GM23248 (cell line): Measurements from ENCODE around the gene HMGCR. TPM values are rescaled to one million over a fixed set of nuclear protein-coding genes. Genes with fewer than 3 reads are reported as not detected.

Experiments
- DNase-seq: peaks from one replicate; pipeline ENCODE4 v3.0.0-alpha.2; 2015
- H2AFZ ChIP-seq: fragments of 200-600 bp; sonication (generic); 2 replicates; pipeline ENCODE4 v1.6.1; 2016; ENCODE audit warnings: antibody characterized with exemption
- H3F3A ChIP-seq: fragments of 200-600 bp; sonication (generic); 2 replicates; pipeline ENCODE4 v1.6.1; 2016; ENCODE audit warnings: mild to moderate bottlenecking, antibody characterized with exemption, mixed run types; ENCODE audit not compliant: insufficient read depth
- H3K27ac ChIP-seq: fragments of 200-600 bp; sonication (generic); 2 replicates; pipeline ENCODE4 v1.5.1; 2016; ENCODE audit warnings: mild to moderate bottlenecking
- H3K27me3 ChIP-seq: fragments of 200-600 bp; sonication (generic); replicated peaks from 2 replicates; pipeline ENCODE4 v1.6.1; 2016; ENCODE audit warnings: mild to moderate bottlenecking; ENCODE audit not compliant: insufficient read depth
- H3K36me3 ChIP-seq: fragments of 200-600 bp; sonication (generic); 2 replicates; pipeline ENCODE4 v1.6.1; 2016; ENCODE audit warnings: low read depth, mild to moderate bottlenecking
- H3K4me1 ChIP-seq: fragments of 200-600 bp; sonication (generic); 2 replicates; pipeline ENCODE4 v1.6.1; 2016; ENCODE audit warnings: mild to moderate bottlenecking; ENCODE audit not compliant: insufficient read depth
- H3K4me2 ChIP-seq: fragments of 200-600 bp; sonication (generic); one replicate; pipeline ENCODE4 v1.6.1; 2016; ENCODE audit warnings: mild to moderate bottlenecking; ENCODE audit not compliant: unreplicated experiment
- H3K4me3 ChIP-seq: fragments of 200-600 bp; sonication (generic); 2 replicates; pipeline ENCODE4 v1.5.1; 2016; ENCODE audit warnings: mild to moderate bottlenecking
- H3K79me2 ChIP-seq: fragments of 200-600 bp; sonication (generic); 2 replicates; pipeline ENCODE4 v1.6.1; 2016; ENCODE audit warnings: mild to moderate bottlenecking; ENCODE audit not compliant: insufficient read depth
- H3K9ac ChIP-seq: fragments of 200-600 bp; sonication (generic); 2 replicates; pipeline ENCODE4 v1.6.1; 2016; ENCODE audit warnings: mild to moderate bottlenecking
- H3K9me2 ChIP-seq: fragments of 200-600 bp; sonication (generic); 2 replicates; pipeline ENCODE4 v1.6.1; 2016; ENCODE audit warnings: mixed run types, mild to moderate bottlenecking, moderate library complexity; ENCODE audit not compliant: insufficient read depth
- H3K9me3 ChIP-seq: fragments of 200-600 bp; sonication (generic); one replicate; pipeline ENCODE4 v1.6.1; 2017; ENCODE audit warnings: low read depth
- H4K20me1 ChIP-seq: fragments of 200-600 bp; sonication (generic); 2 replicates; pipeline ENCODE4 v1.6.0; 2016; ENCODE audit not compliant: insufficient read depth
- EZH2 ChIP-seq: fragments of 200-600 bp; sonication (generic); IDR thresholded peaks from 2 replicates; pipeline ENCODE4 v1.6.1; 2018; ENCODE audit warnings: antibody characterized with exemption, mild to moderate bottlenecking; ENCODE audit not compliant: insufficient read depth, poor library complexity, severe bottlenecking
- EZH2phosphoT487 ChIP-seq: fragments of 200-600 bp; sonication (generic); IDR thresholded peaks from 2 replicates; pipeline ENCODE4 v1.6.1; 2018; ENCODE audit warnings: antibody characterized with exemption, moderate library complexity, mild to moderate bottlenecking, low read depth; ENCODE audit not compliant: insufficient read depth
- WGBS, 2 experiments: methylation state at CpG; one replicate each; pipeline ENCODE4 v1.1.6; 2015 to 2017; ENCODE audit warnings: low lambda C conversion rate in 2 of 2, low coverage in 1 of 2; ENCODE audit errors: missing lambda C conversion rate in 2 of 2; 5-methylcytosine and 5-hydroxymethylcytosine counted together
- in situ Hi-C: fragments of 300-500 bp; cut with MboI; formaldehyde crosslinking; loops from 2 replicates; pipeline ENCODE4 v1.15.0; 2020
- polyA plus RNA-seq: library from polyadenylated mRNA; unstranded; fragments of >200 nt; fragmentation: Nextera tagmentation; extraction: Ambion mirVana; gene quantifications from 2 replicates; pipeline ENCODE4 v1.2.1, GENCODE V29; 2016
- total RNA-seq: library from RNA; depleted of rRNA; stranded (reverse); fragments of >200 nt; shearing (Covaris generic); gene quantifications from 2 replicates; pipeline ENCODE4 v1.2.3, GENCODE V29; 2014; rRNA removed

HMGCR gene
- total and polyA plus RNA-seq, 2 experiments from 2014 or later = 14.4 to 34.0 TPM

- no peak overlapping the region for H2AFZ ChIP-seq
- H3K27me3 ChIP-seq = no peaks in the 10 kb centered on the region
- no peaks in the 10 kb centered on the region for H3K9me3 ChIP-seq
- no peaks in the 10 kb centered on the region for H3K9me2 ChIP-seq
- in situ Hi-C loops = no loop called here
- no peak overlapping the region for H3K9ac ChIP-seq
- H3K4me2 ChIP-seq = no peak overlapping the region
- no peaks in the 10 kb centered on the region for H3K79me2 ChIP-seq
- TF ChIP-seq EZH2phosphoT487 (no peak), EZH2 (no peak)
- H3F3A ChIP-seq = no peaks in the 10 kb centered on the region
- WGBS, 2 experiments = 42 to 64% methylated on average over 1 of the region's 1 CpG
- H3K27ac ChIP-seq = no peak overlapping the region
- H3K4me3 ChIP-seq = no peak overlapping the region
- H4K20me1 ChIP-seq = no peaks in the 10 kb centered on the region
- no peaks in the 10 kb centered on the region for H3K4me1 ChIP-seq
- H3K36me3 ChIP-seq = peaks cover 42% of the 10 kb centered on the region
- DNase-seq = no peak
These were observed 47.2 kb downstream of the HMGCR start for GRCh38 chr5:75384218-75384617.

GRCh38 chr5:75387806-75388205 is 50.8 kb downstream of the HMGCR start:
- no peak overlapping the region for H2AFZ ChIP-seq
- no peaks in the 10 kb centered on the region for H3K9me2 ChIP-seq
- H4K20me1 ChIP-seq = no peaks in the 10 kb centered on the region
- no peak overlapping the region for H3K27ac ChIP-seq
- DNase-seq = no peak
- no peaks in the 10 kb centered on the region for H3K4me1 ChIP-seq
- TF ChIP-seq EZH2 (no peak), EZH2phosphoT487 (no peak)
- WGBS, 2 experiments = 96 to 97% methylated on average over 6 of the region's 6 CpGs
- no peaks in the 10 kb centered on the region for H3F3A ChIP-seq
- no peaks in the 10 kb centered on the region for H3K27me3 ChIP-seq
- in situ Hi-C loops = no loop called here
- no peaks in the 10 kb centered on the region for H3K9me3 ChIP-seq
- H3K79me2 ChIP-seq = no peaks in the 10 kb centered on the region
- H3K4me3 ChIP-seq = no peak overlapping the region
- H3K4me2 ChIP-seq = no peak overlapping the region
- H3K36me3 ChIP-seq = peaks cover 17% of the 10 kb centered on the region
- H3K9ac ChIP-seq = no peak overlapping the region

- Histone ChIP-seq H3K4me1 (no peaks in the 10 kb centered on the region), H4K20me1 (no peaks in the 10 kb centered on the region), H3F3A (no peaks in the 10 kb centered on the region), H2AFZ (no peak overlapping the region), H3K4me2 (no peak overlapping the region), H3K9me2 (no peaks in the 10 kb centered on the region), H3K79me2 (no peaks in the 10 kb centered on the region), H3K27ac (no peak overlapping the region), H3K36me3 (peaks cover 5% of the 10 kb centered on the region), H3K9me3 (no peaks in the 10 kb centered on the region), H3K27me3 (no peaks in the 10 kb centered on the region), H3K4me3 (no peak overlapping the region), H3K9ac (no peak overlapping the region)
- DNase-seq = no peak
- no peak for TF ChIP-seq EZH2
- TF ChIP-seq EZH2phosphoT487 = no peak
- in situ Hi-C loops = no loop called here
- 97 to 100% methylated on average over 2 of the region's 2 CpGs for WGBS, 2 experiments
These were observed 52.4 kb downstream of the HMGCR start for GRCh38 chr5:75389430-75389829.

GRCh38 chr5:75395277-75395676 is 58.3 kb downstream of the HMGCR start:
- no peaks in the 10 kb centered on the region for H3K4me1 ChIP-seq
- H3K9me3 ChIP-seq = no peaks in the 10 kb centered on the region
- no peak for TF ChIP-seq EZH2phosphoT487
- TF ChIP-seq EZH2 = no peak
- no peaks in the 10 kb centered on the region for H3F3A ChIP-seq
- no peak overlapping the region for H2AFZ ChIP-seq
- in situ Hi-C loops = no loop called here
- no peaks in the 10 kb centered on the region for H4K20me1 ChIP-seq
- H3K27ac ChIP-seq = no peak overlapping the region
- H3K4me2 ChIP-seq = no peak overlapping the region
- H3K9me2 ChIP-seq = no peaks in the 10 kb centered on the region
- H3K4me3 ChIP-seq = no peak overlapping the region
- DNase-seq = no peak
- no peaks in the 10 kb centered on the region for H3K79me2 ChIP-seq
- H3K9ac ChIP-seq = no peak overlapping the region
- WGBS, 2 experiments = 96 to 100% methylated on average over 3 of the region's 3 CpGs
- H3K27me3 ChIP-seq = no peaks in the 10 kb centered on the region
- 0 out of 2 replicates have a peak, but pooled peaks cover 8% of the 10 kb centered on the region for H3K36me3 ChIP-seq

- no peaks in the 10 kb centered on the region for H3K27me3 ChIP-seq
- peaks cover 12% of the 10 kb centered on the region for H3K36me3 ChIP-seq
- TF ChIP-seq EZH2phosphoT487 (no peak), EZH2 (no peak)
- H3K79me2 ChIP-seq = no peaks in the 10 kb centered on the region
- DNase-seq = no peak
- H4K20me1 ChIP-seq = no peaks in the 10 kb centered on the region
- H3K4me2 ChIP-seq = no peak overlapping the region
- no peaks in the 10 kb centered on the region for H3K9me2 ChIP-seq
- no peak overlapping the region for H3K9ac ChIP-seq
- no peaks in the 10 kb centered on the region for H3K9me3 ChIP-seq
- H2AFZ ChIP-seq = no peak overlapping the region
- 90% methylated on average over 3 of the region's 3 CpGs for WGBS, 2 experiments
- H3F3A ChIP-seq = no peaks in the 10 kb centered on the region
- no peak overlapping the region for H3K27ac ChIP-seq
- no peak overlapping the region for H3K4me3 ChIP-seq
- H3K4me1 ChIP-seq = no peaks in the 10 kb centered on the region
- in situ Hi-C loops = no loop called here
These were observed 68.3 kb downstream of the HMGCR start for GRCh38 chr5:75405296-75405695.

Other genes starting within 250 kb of the HMGCR start
- gene ANKRD31, start 100.3 kb upstream of the HMGCR start, total RNA-seq = not detected in 2 replicates
- 0.06 TPM in 1 of 2 replicates, not detected in the other for gene ANKRD31, start 100.3 kb upstream of the HMGCR start, polyA plus RNA-seq
- 8.1 and 17.3 TPM in 2 replicates for gene CERT1, start 174.4 kb downstream of the HMGCR start, total RNA-seq
- 14.1 and 15.2 TPM in 2 replicates for gene CERT1, start 174.4 kb downstream of the HMGCR start, polyA plus RNA-seq
- 20.7 and 25.7 TPM in 2 replicates for gene POLK, start 174.7 kb downstream of the HMGCR start, total RNA-seq
- 22.2 and 24.2 TPM in 2 replicates for gene POLK, start 174.7 kb downstream of the HMGCR start, polyA plus RNA-seq